AG09309 (cell line): Measurements from ENCODE around the gene GAA.

ENCODE experiments used
- DNase-seq: peaks from one replicate; pipeline ENCODE4 v3.0.0-alpha.2; 2010; ENCODE audit warnings: low read depth
- H3K4me3 ChIP-seq: 2 replicates; pipeline ENCODE4 v1.5.1; 2011; ENCODE audit warnings: mild to moderate bottlenecking, low read depth, low read length, moderate library complexity; ENCODE audit not compliant: control insufficient read depth
- TF ChIP-seq, protein P1 (sequence below): IDR thresholded peaks from 2 replicates; pipeline ENCODE4 v1.5.1; 2011; ENCODE audit warnings: mild to moderate bottlenecking, low read depth, low read length, inconsistent platforms; ENCODE audit not compliant: insufficient read depth, control insufficient read depth; ENCODE audit errors: missing control alignments

GAA gene

GRCh38 chr17:80107231-80108021 lies 6.0 kb downstream of the GAA start:
- TF ChIP-seq, protein P1, sequence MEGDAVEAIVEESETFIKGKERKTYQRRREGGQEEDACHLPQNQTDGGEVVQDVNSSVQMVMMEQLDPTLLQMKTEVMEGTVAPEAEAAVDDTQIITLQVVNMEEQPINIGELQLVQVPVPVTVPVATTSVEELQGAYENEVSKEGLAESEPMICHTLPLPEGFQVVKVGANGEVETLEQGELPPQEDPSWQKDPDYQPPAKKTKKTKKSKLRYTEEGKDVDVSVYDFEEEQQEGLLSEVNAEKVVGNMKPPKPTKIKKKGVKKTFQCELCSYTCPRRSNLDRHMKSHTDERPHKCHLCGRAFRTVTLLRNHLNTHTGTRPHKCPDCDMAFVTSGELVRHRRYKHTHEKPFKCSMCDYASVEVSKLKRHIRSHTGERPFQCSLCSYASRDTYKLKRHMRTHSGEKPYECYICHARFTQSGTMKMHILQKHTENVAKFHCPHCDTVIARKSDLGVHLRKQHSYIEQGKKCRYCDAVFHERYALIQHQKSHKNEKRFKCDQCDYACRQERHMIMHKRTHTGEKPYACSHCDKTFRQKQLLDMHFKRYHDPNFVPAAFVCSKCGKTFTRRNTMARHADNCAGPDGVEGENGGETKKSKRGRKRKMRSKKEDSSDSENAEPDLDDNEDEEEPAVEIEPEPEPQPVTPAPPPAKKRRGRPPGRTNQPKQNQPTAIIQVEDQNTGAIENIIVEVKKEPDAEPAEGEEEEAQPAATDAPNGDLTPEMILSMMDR: no peak

DNA sequence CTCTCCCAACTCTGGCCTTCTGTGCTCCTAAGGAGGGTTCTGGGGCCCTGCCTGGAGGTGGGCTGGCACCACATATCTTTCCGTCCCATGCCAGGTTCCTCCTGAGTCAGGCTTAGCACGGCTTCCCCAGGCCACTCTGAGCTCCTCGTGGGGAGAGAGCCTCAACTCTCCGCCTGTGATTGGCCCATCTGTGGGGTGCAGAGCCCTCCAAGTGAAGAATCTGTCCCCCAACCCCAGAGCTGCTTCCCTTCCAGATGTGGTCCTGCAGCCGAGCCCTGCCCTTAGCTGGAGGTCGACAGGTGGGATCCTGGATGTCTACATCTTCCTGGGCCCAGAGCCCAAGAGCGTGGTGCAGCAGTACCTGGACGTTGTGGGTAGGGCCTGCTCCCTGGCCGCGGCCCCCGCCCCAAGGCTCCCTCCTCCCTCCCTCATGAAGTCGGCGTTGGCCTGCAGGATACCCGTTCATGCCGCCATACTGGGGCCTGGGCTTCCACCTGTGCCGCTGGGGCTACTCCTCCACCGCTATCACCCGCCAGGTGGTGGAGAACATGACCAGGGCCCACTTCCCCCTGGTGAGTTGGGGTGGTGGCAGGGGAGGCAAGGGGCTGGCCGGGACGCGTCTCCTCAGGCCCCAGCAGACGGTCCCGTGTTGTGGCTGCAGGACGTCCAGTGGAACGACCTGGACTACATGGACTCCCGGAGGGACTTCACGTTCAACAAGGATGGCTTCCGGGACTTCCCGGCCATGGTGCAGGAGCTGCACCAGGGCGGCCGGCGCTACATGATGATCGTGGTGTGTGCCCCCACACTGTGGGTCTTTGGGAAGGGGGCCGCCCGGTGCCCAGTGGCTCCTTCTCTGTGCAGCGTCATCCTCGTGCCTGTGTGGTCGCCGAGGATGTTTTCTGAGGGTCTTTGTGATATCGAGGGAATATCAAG lies 6.9 kb downstream of the GAA start:
- TF ChIP-seq, protein P1: no peak
- no peak for DNase-seq
- H3K4me3 ChIP-seq: no peak overlapping the region

More at GRCh38 chr17:80107231-80108021, 6.0 kb downstream of the GAA start:
- no peak for DNase-seq
- no peak overlapping the region for H3K4me3 ChIP-seq

- TF ChIP-seq, protein P1: no peak
- no peak overlapping the region for H3K4me3 ChIP-seq
- no peak for DNase-seq
These were observed 7.8 kb downstream of the GAA start for GRCh38 chr17:80109066-80109660.

GRCh38 chr17:80109713-80110446 lies 8.5 kb downstream of the GAA start:
- TF ChIP-seq, protein P1: no peak

GRCh38 chr17:80110447-80110812 lies 9.0 kb downstream of the GAA start:
- DNase-seq: no peak
- TF ChIP-seq, protein P1: no peak
- H3K4me3 ChIP-seq: no peak overlapping the region

More at GRCh38 chr17:80109713-80110446, 8.5 kb downstream of the GAA start:
- no peak for DNase-seq
- no peak overlapping the region for H3K4me3 ChIP-seq
